NCI-H1105 treated with DMSO at 0.1 percent for 48 hours (cell line): ENCODE results near the gene MCCC1.
A peak's percentile ranks its signal among the peaks of the same experiment; 100 is the strongest.
"Not testable (repeated sequence)": the region's sequence is repeated elsewhere in the genome, so short reads cannot be mapped to it uniquely, and the experiment has no call there.

Experiments
- DNase-seq: peaks from one replicate; lab custom pipeline; 2025; lab: John Stamatoyannopoulos, UW

Gene MCCC1

GRCh38 chr3:183046883-183047282, 52.4 kb downstream of the MCCC1 start:
- no peak for DNase-seq

DNA sequence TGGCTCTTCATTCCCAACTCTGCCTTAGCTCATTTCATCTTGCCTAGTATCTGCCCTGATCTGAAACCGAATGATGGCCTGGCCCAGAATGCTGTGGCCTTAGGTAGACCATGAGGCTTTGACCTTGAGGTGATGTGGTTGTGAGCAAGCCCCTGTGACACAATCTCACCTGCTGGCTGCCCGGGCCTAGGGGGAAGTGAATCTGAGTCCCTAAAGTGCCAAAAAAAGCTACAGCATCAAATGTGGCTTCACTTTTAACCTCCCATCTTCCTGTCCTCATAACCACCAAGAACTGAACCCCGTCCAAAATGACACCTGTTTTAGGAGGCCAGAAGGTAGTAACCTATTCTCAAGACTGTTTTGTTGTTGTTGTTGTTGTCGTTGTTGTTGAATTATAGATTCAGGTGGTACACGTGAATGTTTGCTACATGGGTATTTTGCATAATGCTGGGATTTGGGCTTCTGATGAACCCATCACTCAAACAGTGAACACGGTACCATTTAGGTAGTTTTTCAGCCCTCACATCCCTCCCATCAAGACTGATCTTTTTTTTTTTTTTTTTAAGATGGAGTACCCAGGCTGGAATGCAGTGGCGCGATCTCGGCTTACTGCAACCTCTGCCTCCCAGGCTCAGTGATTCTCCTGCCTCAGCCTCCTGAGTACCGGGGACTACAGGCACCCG, 54.6 kb downstream of the MCCC1 start:
- no peak for DNase-seq

- DNase-seq, result no peak
These were observed 60.5 kb downstream of the MCCC1 start for GRCh38 chr3:183038757-183039156.

GRCh38 chr3:183038221-183038620, 61.1 kb downstream of the MCCC1 start:
- no peak for DNase-seq

DNA sequence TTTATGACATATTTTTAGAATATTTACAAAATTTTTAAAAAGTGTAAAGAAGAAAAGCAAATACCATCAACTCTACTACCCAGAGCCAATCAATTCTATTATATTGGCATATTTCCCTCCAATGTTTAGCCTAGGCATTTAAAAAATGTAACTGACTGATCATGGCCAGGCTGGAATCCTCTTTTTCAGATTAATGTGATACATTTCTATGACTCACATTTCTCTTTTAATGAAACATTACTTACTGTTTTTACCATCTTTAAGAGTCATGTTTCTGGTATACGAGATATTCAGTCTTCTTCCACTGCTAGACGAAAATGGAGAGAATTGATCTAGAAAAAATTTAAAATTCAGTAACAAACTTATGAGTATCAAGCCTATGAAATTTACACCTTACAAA, 65.5 kb downstream of the MCCC1 start:
- no peak for DNase-seq

DNA sequence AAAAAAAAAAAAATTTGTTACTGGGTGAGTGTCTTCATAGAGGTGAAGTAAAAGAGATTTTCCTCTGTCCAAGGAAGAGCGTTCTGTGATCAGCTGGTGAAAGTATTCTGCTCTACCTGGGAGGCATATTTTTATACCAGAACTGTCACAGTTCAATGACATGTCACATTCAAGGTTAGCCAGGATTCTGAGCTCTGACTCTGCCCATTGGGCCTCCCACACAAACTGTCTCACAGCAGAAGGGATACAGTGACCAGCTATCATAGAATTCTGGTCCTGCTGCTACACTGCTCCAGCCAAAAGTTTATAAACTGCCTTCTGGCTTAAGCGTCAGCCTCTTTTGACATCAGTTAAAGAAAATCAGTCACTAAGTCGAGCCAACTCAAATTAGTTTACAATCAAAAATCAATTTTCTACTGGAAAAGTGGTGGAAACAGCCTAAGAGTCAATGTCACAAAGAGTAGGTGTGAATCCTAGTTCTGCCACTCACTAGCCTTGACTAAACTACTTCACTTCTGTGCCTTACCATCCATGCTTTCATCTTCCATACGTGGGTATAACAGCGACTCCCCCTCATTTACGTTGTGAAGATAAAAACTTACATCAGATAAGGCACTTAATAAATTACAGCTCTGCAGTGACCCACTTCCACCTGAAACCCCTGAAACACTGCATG, 66.3 kb downstream of the MCCC1 start:
- no peak for DNase-seq

DNA sequence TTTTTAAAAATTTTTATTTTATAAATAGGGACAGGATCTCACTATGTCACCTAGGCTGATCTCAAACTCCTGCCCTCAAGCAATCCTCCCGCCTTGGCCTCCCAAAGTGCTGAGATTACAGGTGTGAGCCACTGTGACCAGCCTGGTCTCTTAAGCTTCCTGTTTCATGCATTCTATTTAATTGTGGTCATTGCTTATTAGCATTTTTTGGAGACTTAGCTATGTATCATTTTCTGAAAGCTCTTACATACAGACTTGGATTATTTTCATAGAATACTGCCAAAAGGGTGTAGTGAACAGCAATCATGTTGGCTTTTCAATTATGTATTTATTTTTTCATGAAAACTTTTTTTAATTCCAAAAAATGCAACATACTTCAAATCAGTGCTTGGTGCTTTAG, 67.5 kb downstream of the MCCC1 start:
- DNase-seq, result no peak

- DNase-seq, result no peak
These were observed 70.9 kb downstream of the MCCC1 start for GRCh38 chr3:183028416-183028815.

GRCh38 chr3:183027276-183027675, 72.0 kb downstream of the MCCC1 start:
- no peak for DNase-seq

GRCh38 chr3:183022936-183023516, 76.3 kb downstream of the MCCC1 start:
- DNase-seq, result no peak

GRCh38 chr3:183018421-183019192, 80.7 kb downstream of the MCCC1 start:
- DNase-seq, result no peak

- DNase-seq, result no peak
These were observed 84.1 kb downstream of the MCCC1 start for GRCh38 chr3:183015185-183015584.

DNA sequence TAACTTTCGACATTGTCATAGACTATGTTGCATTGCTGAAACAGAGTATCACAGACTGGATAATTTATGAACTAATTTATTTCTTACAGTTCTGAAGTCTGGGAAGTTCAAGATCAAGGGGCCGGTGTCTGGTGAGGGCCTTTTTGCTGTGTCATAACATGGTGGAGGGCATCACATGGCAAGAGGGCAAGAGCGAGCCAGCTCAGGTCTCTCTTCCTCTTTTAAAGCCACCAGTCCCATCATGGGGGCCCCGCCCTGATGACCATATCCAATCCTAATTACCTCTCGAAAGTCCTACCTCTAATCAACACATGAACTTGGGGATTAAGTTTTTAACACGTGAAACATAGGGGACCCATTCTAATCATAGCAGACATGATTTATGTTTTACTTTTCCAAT, 85.4 kb downstream of the MCCC1 start:
- DNase-seq, result no peak

DNA sequence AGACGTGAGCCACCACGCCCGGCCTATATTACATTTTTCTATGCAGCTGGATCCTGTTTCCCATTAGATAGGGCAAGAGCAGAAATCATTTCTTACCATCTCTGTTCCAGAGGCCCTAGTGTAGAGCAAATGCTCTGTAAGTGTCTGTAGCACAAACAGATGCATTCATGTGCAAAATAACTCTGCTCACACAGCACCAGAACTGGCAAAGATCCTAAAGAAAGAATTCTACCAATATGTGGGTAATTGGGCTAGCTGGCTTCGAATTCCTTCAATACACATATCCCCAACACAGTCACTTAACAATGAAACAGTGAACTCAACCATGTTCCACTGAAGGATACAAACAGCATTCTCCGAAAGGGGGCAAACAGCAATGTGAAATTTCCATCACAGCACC, 86.2 kb downstream of the MCCC1 start:
- no peak for DNase-seq

- no peak for DNase-seq
These were observed 90.5 kb downstream of the MCCC1 start for GRCh38 chr3:183008800-183009199.

DNA sequence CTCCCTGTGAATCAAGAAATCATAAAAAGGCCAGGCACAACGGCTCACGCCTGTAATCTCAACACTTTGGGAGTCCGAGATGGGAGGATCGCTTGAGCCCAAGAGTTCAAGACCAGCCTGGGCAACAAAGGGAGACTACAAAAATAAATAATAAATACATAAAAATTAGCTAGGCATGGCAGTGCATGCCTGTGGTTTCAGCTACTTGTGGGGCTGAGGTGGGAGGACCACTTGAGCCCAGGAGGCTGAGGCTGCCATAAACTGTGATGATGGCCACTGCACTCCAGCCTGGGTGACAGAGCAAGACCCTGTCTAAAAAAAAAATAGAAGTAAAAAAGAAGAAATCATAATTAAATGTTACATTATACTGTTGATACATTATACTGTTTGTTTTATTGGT, 91.0 kb downstream of the MCCC1 start:
- no peak for DNase-seq

DNA sequence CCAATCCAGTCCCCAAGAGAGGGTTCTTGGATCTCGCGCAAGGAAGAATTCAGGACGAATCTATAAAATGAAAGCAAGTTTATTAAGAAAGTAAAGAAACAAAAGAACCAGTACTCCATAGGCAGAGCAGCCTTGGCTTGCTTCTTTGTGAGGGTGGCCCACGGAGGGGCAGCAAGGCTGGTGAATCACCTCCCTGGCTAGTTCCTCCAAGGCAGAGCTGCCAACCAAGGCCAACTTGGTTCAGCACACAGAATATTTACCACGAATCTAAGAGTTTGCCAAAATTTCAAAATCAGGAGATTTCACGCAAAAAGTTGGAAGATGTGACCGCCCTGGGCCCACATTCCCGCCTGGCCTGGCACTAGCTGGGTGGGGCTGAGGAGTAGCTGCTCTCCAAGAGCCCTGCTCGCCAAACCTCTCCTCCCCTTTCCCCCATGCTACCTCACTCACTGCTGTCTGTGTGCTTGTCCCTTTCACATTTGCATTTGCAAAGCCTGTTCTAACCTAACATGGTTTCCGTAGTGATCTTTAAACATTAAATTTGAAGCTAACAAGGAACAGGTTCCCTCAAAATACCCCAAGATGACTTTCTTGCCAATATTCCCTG, 92.8 kb downstream of the MCCC1 start:
- DNase-seq, result no peak

GRCh38 chr3:182999767-183000166, 99.5 kb downstream of the MCCC1 start:
- DNase-seq, result no peak

DNA sequence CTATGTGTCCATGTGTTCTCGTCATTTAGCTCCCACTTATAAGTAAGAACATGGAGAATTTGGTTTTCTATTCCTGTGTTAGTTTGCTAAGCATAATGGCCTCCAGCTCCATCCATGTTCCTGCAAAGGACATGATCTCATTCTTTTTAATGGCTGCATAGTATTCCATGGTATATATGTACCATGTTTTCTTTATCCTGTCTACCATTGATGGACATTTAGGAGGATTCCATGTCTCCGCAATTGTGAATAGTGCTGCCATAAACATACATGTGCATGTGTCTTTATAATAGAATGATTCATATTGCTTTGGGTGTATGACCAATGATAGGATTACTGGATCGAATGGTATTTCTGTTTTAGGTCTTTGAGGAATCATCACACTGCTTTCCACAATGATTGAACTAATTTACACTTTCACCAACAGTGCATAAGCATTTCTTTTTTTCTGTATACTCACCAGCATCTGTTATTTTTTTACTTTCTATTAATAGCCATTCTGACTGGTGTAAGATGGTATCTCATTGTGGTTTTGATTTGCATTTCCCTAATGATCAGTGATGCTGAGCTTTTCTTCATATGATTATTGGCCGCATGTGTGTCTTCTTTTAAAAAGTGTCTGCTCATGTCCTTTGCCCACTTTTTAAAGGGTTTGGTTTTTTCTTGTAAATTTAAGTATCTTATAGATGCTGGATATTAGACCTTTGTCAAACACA, 105.7 kb downstream of the MCCC1 start:
- DNase-seq, result not testable (repeated sequence)

DNA sequence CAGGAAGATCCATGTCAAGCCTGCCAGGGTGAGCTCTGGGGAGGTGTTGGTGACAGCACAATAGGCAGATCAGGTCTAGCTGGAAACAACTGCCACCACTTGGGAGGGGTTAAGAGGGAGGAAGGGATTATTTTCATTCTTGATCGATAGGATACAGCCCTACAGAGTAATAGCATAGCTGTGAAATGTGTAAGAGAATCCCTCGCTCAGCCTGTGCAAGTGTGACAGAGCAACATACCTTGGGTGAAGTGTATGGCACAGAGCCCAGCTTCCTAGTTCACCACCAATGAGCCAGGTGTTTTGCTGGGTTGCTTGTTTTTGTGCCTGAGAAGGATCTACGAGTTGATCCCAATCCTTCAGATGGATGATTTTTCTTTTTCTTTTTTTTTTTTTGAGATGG, 109.7 kb downstream of the MCCC1 start:
- DNase-seq, result peak; percentile 74

DNA sequence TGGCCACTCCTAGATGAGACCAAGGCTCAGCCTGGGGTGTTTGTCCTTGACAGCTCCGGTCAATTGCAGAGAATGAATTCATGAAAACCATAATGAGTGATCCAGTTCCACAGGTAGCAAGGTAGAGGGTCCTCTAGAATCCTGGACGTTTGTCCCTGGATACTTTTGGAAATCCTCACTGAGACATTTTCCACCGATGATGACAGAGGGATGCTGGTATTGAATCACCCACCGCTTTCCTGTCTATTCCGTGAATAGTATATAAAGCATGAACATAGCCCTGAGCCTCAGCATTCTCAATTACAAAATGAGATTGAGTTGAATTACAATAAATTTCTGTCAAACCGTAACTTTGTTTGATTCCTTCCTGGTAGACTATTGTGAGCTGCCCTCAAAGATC, 113.3 kb downstream of the MCCC1 start:
- DNase-seq, result no peak

GRCh38 chr3:182983876-182984275, 115.4 kb downstream of the MCCC1 start:
- DNase-seq, result no peak
